Measurements from ENCODE around the gene ARHGAP10.

- TF ChIP-seq, protein P1, sequence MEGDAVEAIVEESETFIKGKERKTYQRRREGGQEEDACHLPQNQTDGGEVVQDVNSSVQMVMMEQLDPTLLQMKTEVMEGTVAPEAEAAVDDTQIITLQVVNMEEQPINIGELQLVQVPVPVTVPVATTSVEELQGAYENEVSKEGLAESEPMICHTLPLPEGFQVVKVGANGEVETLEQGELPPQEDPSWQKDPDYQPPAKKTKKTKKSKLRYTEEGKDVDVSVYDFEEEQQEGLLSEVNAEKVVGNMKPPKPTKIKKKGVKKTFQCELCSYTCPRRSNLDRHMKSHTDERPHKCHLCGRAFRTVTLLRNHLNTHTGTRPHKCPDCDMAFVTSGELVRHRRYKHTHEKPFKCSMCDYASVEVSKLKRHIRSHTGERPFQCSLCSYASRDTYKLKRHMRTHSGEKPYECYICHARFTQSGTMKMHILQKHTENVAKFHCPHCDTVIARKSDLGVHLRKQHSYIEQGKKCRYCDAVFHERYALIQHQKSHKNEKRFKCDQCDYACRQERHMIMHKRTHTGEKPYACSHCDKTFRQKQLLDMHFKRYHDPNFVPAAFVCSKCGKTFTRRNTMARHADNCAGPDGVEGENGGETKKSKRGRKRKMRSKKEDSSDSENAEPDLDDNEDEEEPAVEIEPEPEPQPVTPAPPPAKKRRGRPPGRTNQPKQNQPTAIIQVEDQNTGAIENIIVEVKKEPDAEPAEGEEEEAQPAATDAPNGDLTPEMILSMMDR (IDR thresholded peaks at IDR 0.05), result no peak
- TF ChIP-seq EZH2 (IDR thresholded peaks at IDR 0.05) (no peak), EZH2phosphoT487 (IDR thresholded peaks at IDR 0.05) (no peak)
Observed at GRCh38 chr4:147923854-147924253, 192.0 kb downstream of the ARHGAP10 start.

All from neural progenitor cell (in vitro differentiated cells).